Ishikawa (cell line): ENCODE measurements around the gene PIEZO1.

ENCODE experiments used
- CEBPB ChIP-seq: IDR thresholded peaks from 2 replicates; pipeline ENCODE4 v1.6.1; 2012
- CREB1 ChIP-seq: IDR thresholded peaks from 2 replicates; pipeline ENCODE4 v1.6.1; 2012; ENCODE audit warnings: low read depth
- EGR1 ChIP-seq: IDR thresholded peaks from 2 replicates; pipeline ENCODE4 v1.6.1; 2012
- EP300 ChIP-seq: IDR thresholded peaks from 2 replicates; pipeline ENCODE4 v1.6.1; 2012; ENCODE audit warnings: borderline replicate concordance
- FOXM1 ChIP-seq: IDR thresholded peaks from 2 replicates; pipeline ENCODE4 v1.6.1; 2012; ENCODE audit warnings: low read depth, borderline replicate concordance
- NFIC ChIP-seq: IDR thresholded peaks from 2 replicates; pipeline ENCODE4 v1.6.1; 2012
- RAD21 ChIP-seq: IDR thresholded peaks from 2 replicates; pipeline ENCODE4 v1.6.1; 2012; ENCODE audit warnings: low read depth
- TAF1 ChIP-seq: IDR thresholded peaks from 2 replicates; pipeline ENCODE4 v1.6.1; 2012; ENCODE audit warnings: low read depth, mild to moderate bottlenecking
- TCF12 ChIP-seq: IDR thresholded peaks from 2 replicates; pipeline ENCODE4 v1.6.1; 2012; ENCODE audit warnings: low read depth
- TEAD4 ChIP-seq: IDR thresholded peaks from 2 replicates; pipeline ENCODE4 v1.6.1; 2012
- YY1 ChIP-seq: IDR thresholded peaks from 2 replicates; pipeline ENCODE4 v1.6.1; 2012; ENCODE audit warnings: low read depth
- ZBTB7A ChIP-seq: IDR thresholded peaks from 2 replicates; pipeline ENCODE4 v1.6.1; 2012; ENCODE audit warnings: low read depth
- TF ChIP-seq, protein P1 (sequence below): IDR thresholded peaks from 2 replicates; pipeline ENCODE4 v1.6.1; 2012
- TF ChIP-seq, protein P2 (sequence below): IDR thresholded peaks from 2 replicates; pipeline ENCODE4 v1.6.1; 2012; ENCODE audit warnings: low read depth, mild to moderate bottlenecking
- TF ChIP-seq, protein P3 (sequence below): IDR thresholded peaks from 2 replicates; pipeline ENCODE4 v1.6.1; 2012

The PIEZO1 gene

DNA sequence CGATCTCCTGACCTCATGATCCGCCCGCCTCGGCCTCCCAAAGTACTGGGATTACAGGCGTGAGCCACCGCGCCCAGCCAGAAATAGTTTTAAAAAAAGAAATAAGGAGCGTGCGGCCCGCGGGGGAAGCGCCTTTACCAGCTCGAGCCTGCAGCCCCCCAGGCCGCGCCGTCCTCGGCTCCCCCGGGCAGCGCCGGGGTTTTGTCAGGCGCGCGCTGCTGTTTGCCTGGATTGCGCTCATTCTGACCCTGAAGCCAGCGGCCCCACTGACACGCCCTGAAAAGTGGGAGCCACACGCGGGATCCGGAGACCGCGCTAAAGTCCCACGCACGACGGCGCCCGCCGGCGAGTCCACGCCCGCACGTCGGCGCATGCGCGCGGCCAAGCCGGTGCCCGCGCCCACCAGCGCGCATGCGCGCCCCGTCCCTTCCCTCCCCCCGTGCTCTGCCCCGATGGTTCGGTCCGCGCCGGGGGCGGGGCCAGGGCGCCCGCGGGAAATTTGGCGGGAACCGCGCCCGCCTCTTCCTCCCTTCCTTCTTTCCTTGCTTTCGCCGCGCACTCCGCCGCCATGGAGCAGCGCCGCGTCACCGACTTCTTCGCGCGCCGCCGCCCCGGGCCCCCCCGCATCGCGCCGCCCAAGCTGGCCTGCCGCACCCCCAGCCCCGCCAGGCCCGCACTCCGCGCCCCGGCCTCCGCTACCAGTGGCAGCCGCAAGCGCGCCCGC lies 18.4 kb upstream of the PIEZO1 start, which contains the start of gene CDT1:
Gene CDT1, plus strand, starts transcription at position 526 of the 724 bp plus-strand sequence. Its CDS starts 43 bp downstream, at position 569.
- TF ChIP-seq TCF12 (peak; percentile 37; the same call in 1 of the 2 replicates), YY1 (peak; percentile 78; the same call in 1 of the 2 replicates), ZBTB7A (peak; percentile 69), CREB1 (no peak), TAF1 (peak; percentile 67; the same call in 1 of the 2 replicates)
- TF ChIP-seq, protein P1, sequence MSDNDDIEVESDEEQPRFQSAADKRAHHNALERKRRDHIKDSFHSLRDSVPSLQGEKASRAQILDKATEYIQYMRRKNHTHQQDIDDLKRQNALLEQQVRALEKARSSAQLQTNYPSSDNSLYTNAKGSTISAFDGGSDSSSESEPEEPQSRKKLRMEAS: peak; percentile 81
- TF ChIP-seq, protein P2, sequence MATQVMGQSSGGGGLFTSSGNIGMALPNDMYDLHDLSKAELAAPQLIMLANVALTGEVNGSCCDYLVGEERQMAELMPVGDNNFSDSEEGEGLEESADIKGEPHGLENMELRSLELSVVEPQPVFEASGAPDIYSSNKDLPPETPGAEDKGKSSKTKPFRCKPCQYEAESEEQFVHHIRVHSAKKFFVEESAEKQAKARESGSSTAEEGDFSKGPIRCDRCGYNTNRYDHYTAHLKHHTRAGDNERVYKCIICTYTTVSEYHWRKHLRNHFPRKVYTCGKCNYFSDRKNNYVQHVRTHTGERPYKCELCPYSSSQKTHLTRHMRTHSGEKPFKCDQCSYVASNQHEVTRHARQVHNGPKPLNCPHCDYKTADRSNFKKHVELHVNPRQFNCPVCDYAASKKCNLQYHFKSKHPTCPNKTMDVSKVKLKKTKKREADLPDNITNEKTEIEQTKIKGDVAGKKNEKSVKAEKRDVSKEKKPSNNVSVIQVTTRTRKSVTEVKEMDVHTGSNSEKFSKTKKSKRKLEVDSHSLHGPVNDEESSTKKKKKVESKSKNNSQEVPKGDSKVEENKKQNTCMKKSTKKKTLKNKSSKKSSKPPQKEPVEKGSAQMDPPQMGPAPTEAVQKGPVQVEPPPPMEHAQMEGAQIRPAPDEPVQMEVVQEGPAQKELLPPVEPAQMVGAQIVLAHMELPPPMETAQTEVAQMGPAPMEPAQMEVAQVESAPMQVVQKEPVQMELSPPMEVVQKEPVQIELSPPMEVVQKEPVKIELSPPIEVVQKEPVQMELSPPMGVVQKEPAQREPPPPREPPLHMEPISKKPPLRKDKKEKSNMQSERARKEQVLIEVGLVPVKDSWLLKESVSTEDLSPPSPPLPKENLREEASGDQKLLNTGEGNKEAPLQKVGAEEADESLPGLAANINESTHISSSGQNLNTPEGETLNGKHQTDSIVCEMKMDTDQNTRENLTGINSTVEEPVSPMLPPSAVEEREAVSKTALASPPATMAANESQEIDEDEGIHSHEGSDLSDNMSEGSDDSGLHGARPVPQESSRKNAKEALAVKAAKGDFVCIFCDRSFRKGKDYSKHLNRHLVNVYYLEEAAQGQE: no peak

DNA sequence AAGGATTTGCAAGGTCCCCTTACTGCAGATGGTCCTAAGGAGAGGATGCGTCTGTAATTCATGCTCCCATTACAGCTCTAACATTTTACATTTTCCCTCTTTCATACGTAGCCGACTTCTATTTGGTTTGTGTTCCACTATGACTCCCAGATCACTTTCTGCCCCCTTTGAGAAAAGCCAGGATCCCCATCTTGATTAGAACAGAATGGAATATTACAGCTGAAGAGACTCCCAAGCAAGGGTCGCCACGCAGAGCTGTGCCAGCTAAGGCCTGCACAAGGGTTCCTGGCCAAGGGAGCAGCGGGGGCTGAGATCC lies 15.2 kb upstream of the PIEZO1 start:
- no peak for TF ChIP-seq TEAD4
- TF ChIP-seq, protein P1: no peak
- TF ChIP-seq, protein P3, sequence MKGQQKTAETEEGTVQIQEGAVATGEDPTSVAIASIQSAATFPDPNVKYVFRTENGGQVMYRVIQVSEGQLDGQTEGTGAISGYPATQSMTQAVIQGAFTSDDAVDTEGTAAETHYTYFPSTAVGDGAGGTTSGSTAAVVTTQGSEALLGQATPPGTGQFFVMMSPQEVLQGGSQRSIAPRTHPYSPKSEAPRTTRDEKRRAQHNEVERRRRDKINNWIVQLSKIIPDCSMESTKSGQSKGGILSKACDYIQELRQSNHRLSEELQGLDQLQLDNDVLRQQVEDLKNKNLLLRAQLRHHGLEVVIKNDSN: no peak
- TF ChIP-seq, protein P2: no peak
- TF ChIP-seq RAD21: no peak
- TF ChIP-seq NFIC: no peak
- TF ChIP-seq TCF12: no peak
- no peak for TF ChIP-seq FOXM1
- no peak for TF ChIP-seq YY1
- TF ChIP-seq EP300: no peak
- TF ChIP-seq TAF1: no peak
- TF ChIP-seq EGR1: no peak
- TF ChIP-seq CEBPB: no peak

DNA sequence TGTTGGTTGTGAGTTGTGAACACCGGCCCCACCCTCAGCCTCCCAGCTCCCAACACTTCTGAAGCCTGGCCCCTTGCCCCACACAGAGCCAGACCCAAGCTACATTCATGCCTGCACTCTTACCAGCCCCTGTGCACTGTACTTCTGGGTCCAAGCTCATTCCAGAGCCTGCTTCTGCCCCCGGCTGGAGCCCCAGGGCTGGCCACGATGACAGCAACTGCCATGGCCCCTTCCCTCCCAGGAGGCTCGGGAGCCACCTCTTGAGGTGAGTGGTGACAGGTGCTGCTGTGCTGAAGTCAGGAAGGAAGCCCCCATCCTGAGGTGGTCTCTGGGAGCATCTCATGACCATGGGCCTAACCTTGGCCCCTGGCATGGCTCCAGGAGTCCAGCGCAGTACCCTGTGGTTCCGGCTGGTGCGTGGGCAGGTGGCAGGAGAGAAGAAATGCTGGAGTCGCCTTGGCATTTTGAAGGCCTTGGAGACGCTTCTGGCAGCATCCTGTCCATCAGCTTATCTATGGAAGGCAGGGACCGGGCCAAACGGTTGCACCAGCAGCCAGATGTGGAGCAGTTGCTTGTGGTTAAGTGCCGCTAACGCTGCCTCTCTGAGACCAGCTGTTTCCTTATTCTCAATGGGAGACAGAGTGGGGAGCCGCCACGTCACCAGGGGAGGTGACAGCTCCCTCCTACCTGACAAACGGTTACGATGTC lies 14.7 kb upstream of the PIEZO1 start:
- no peak for TF ChIP-seq EP300
- no peak for TF ChIP-seq FOXM1
- TF ChIP-seq TCF12: no peak
- TF ChIP-seq TEAD4: no peak
- TF ChIP-seq EGR1: no peak
- TF ChIP-seq, protein P2: no peak
- no peak for TF ChIP-seq CEBPB
- TF ChIP-seq TAF1: no peak
- TF ChIP-seq, protein P3: no peak
- TF ChIP-seq ZBTB7A: no peak
- no peak for TF ChIP-seq CREB1
- TF ChIP-seq, protein P1: no peak
- TF ChIP-seq RAD21: no peak
- TF ChIP-seq YY1: no peak
- no peak for TF ChIP-seq NFIC
